Activated naive CD8-positive, alpha-beta T cell treated with anti-CD3 and anti-CD28 coated beads, Interleukin-2, amount 10 ng/mL, durations not matched to agents 7 days and 5 days (primary cell): Measurements from ENCODE around the gene TRRAP. TPM values are rescaled to one million over a fixed set of nuclear protein-coding genes. Genes with fewer than 3 reads are reported as not detected.
"Not testable (repeated sequence)": the region's sequence is repeated elsewhere in the genome, so short reads cannot be mapped to it uniquely, and the experiment has no call there.

Experiments used
- ATAC-seq: fragments of 150-1000 bp; cut with Tn5 transposase; one replicate; pipeline ENCODE4 v1.10.0; 2021; ENCODE audit warnings: low read depth, moderate library complexity
- POLR2A ChIA-PET: fragments of 350-600 bp; sonication (Branson Sonifier 250); formaldehyde crosslinking; loops from one replicate; lab custom pipeline; 2021; ENCODE audit warnings: antibody characterized with exemption; lab: Charles Lee
- DNase-seq: peaks from one replicate; pipeline ENCODE4 v3.0.0; 2021
- H3K27ac Mint-ChIP-seq: one replicate; pipeline ENCODE4 v1.8.0; 2022; ENCODE audit warnings: mild to moderate bottlenecking, mixed read lengths
- H3K27me3 Mint-ChIP-seq: one replicate; pipeline ENCODE4 v1.8.0; 2022; ENCODE audit warnings: mild to moderate bottlenecking, moderate library complexity, mixed read lengths
- H3K36me3 Mint-ChIP-seq: one replicate; pipeline ENCODE4 v1.8.0; 2021; ENCODE audit warnings: mild to moderate bottlenecking, mixed read lengths
- H3K4me1 Mint-ChIP-seq: one replicate; pipeline ENCODE4 v1.8.0; 2021; ENCODE audit warnings: mixed read lengths
- H3K4me3 Mint-ChIP-seq: one replicate; pipeline ENCODE4 v1.8.0; 2022; ENCODE audit warnings: mild to moderate bottlenecking, moderate library complexity, mixed read lengths
- H3K9me3 Mint-ChIP-seq: one replicate; pipeline ENCODE4 v1.8.0; 2021; ENCODE audit warnings: mixed read lengths
- microRNA-seq: library from miRNA; unstranded; fragments of <30 nt; microRNA quantifications from one replicate; pipeline ENCODE4 v1.2.0, GENCODE V29; 2022
- total RNA-seq, 2 experiments: library from RNA; stranded (reverse); gene quantifications; one replicate each; pipeline ENCODE4 v1.2.3, GENCODE V29; 2021

TRRAP gene
- total RNA-seq, 2 experiments from 2014 or later: 57.4 to 60.0 TPM

- ATAC-seq, H3K4me1 Mint-ChIP-seq, H3K9me3 Mint-ChIP-seq, POLR2A ChIA-PET, DNase-seq, H3K4me3 Mint-ChIP-seq, H3K27me3 Mint-ChIP-seq, H3K27ac Mint-ChIP-seq: not testable (repeated sequence)
- H3K36me3 Mint-ChIP-seq: peaks cover 17% of the 10 kb centered on the region
Measured at GRCh38 chr7:99044858-99045257, 166.5 kb downstream of the TRRAP start.

GRCh38 chr7:99046262-99046661, 167.9 kb downstream of the TRRAP start:
- not testable (repeated sequence) for H3K4me3 Mint-ChIP-seq, H3K9me3 Mint-ChIP-seq, H3K4me1 Mint-ChIP-seq, H3K27ac Mint-ChIP-seq, H3K27me3 Mint-ChIP-seq, ATAC-seq, DNase-seq
- POLR2A ChIA-PET: interaction anchor here (0.6 kb wide), 1 partner anchor 1720 kb away, joined by 3 read pairs; no protein-coding TSS in a partner anchor
- peaks cover 17% of the 10 kb centered on the region for H3K36me3 Mint-ChIP-seq

- no peak for ATAC-seq
- Mint-ChIP-seq H3K9me3 (no peaks in the 10 kb centered on the region), H3K4me3 (no peak overlapping the region), H3K4me1 (no peaks in the 10 kb centered on the region), H3K27ac (no peak overlapping the region), H3K36me3 (peaks cover 21% of the 10 kb centered on the region), H3K27me3 (no peaks in the 10 kb centered on the region)
- POLR2A ChIA-PET: interaction anchor here (0.6 kb wide), 1 partner anchor 1719 kb away, joined by 3 read pairs; no protein-coding TSS in a partner anchor
- no peak for DNase-seq
Measured at GRCh38 chr7:99046722-99047121, 168.4 kb downstream of the TRRAP start.

- no peak overlapping the region for H3K27ac Mint-ChIP-seq
- H3K9me3 Mint-ChIP-seq: no peaks in the 10 kb centered on the region
Measured at GRCh38 chr7:99047526-99048077, 169.3 kb downstream of the TRRAP start.

GRCh38 chr7:99050971-99051370, 172.6 kb downstream of the TRRAP start:
- no peak for ATAC-seq
- Mint-ChIP-seq H3K4me3 (no peak overlapping the region), H3K4me1 (no peaks in the 10 kb centered on the region), H3K27ac (peak overlapping the region; percentile 21), H3K27me3 (no peaks in the 10 kb centered on the region), H3K9me3 (no peaks in the 10 kb centered on the region), H3K36me3 (peaks cover 21% of the 10 kb centered on the region)
- POLR2A ChIA-PET: no interaction called here
- DNase-seq: no peak

More at GRCh38 chr7:99047526-99048077, 169.3 kb downstream of the TRRAP start:
- ATAC-seq: no peak
- Mint-ChIP-seq H3K4me1 (no peaks in the 10 kb centered on the region), H3K4me3 (no peak overlapping the region), H3K36me3 (peaks cover 25% of the 10 kb centered on the region), H3K27me3 (no peaks in the 10 kb centered on the region)
- POLR2A ChIA-PET: no interaction called here
- no peak for DNase-seq

- Mint-ChIP-seq H3K27me3 (no peaks in the 10 kb centered on the region), H3K4me3 (no peak overlapping the region), H3K4me1 (no peaks in the 10 kb centered on the region), H3K9me3 (no peaks in the 10 kb centered on the region), H3K36me3 (peaks cover 19% of the 10 kb centered on the region), H3K27ac (no peak overlapping the region)
- DNase-seq (no peak), ATAC-seq (no peak)
- POLR2A ChIA-PET: no interaction called here
Measured at GRCh38 chr7:99054781-99055180, 176.4 kb downstream of the TRRAP start.

- Mint-ChIP-seq H3K27me3 (no peaks in the 10 kb centered on the region), H3K4me1 (no peaks in the 10 kb centered on the region), H3K36me3 (peaks cover 5% of the 10 kb centered on the region), H3K27ac (peak overlapping the region; percentile 33), H3K4me3 (no peak overlapping the region), H3K9me3 (no peaks in the 10 kb centered on the region)
- POLR2A ChIA-PET: no interaction called here
- no peak for ATAC-seq
- DNase-seq: no peak
Measured at GRCh38 chr7:99061001-99061776, 182.9 kb downstream of the TRRAP start.

Small RNA genes within 50 kb of the gene (microRNA-seq; reads per million reads assigned to microRNA genes)
- gene MIR3609: 38.6 reads per million, percentile 41 among the genes with 10 or more reads in this experiment

Other genes with a start within 250 kb of the TRRAP start
- not detected for gene TMEM130, start 8.5 kb upstream of the TRRAP start, total RNA-seq